Skeletal muscle tissue (tissue), 4 donors: Measurements from ENCODE around the gene ZDHHC17. TPM values are rescaled to one million over a fixed set of nuclear protein-coding genes. Genes with fewer than 3 reads are reported as not detected.
A peak's percentile ranks its signal among the peaks of the same experiment; 100 is the strongest.
"Not testable (repeated sequence)": the region's sequence is repeated elsewhere in the genome, so short reads cannot be mapped to it uniquely, and the experiment has no call there.

Experiments
- H3K27ac ChIP-seq: one replicate; pipeline ENCODE4 v1.7.0; 2013; ENCODE audit warnings: mild to moderate bottlenecking, low read depth, low read length, inconsistent platforms
- H3K27me3 ChIP-seq, 3 donors: one replicate each; pipeline ENCODE4 v1.7.0; 2013; ENCODE audit warnings: low read length in 3 of 3; ENCODE audit not compliant: control insufficient read depth in 3 of 3, insufficient read depth in 3 of 3
- H3K36me3 ChIP-seq, 3 donors: one replicate each; pipeline ENCODE4 v1.7.0; 2013; ENCODE audit warnings: low read length in 3 of 3; ENCODE audit not compliant: control insufficient read depth in 3 of 3, insufficient read depth in 3 of 3
- H3K4me1 ChIP-seq, 3 donors: one replicate each; pipeline ENCODE4 v1.7.0; 2013; ENCODE audit warnings: low read length in 3 of 3, mild to moderate bottlenecking in 3 of 3; ENCODE audit not compliant: control insufficient read depth in 3 of 3, insufficient read depth in 3 of 3
- H3K4me3 ChIP-seq, 3 donors: one replicate each; pipeline ENCODE4 v1.7.0; 2013; ENCODE audit warnings: low read length in 3 of 3
- H3K9ac ChIP-seq, 3 donors: one replicate each; pipeline ENCODE4 v1.7.0; 2013; ENCODE audit warnings: low read length in 3 of 3, mild to moderate bottlenecking in 3 of 3, moderate library complexity in 2 of 3, low read depth in 1 of 3
- H3K9me3 ChIP-seq, 3 donors: one replicate each; pipeline ENCODE4 v1.7.0; 2013; ENCODE audit warnings: low read length in 3 of 3; ENCODE audit not compliant: control insufficient read depth in 3 of 3
- total RNA-seq: library from RNA; depleted of rRNA; stranded (reverse); fragments of >200 nt; gene quantifications from one replicate; pipeline ENCODE4 v1.2.3, GENCODE V29; 2014
- donor health status: Osteomylitis.

ZDHHC17 gene
- total RNA-seq, 1 donor from 2014 or later: 123 TPM

GRCh38 chr12:76765598-76765997 lies 1.7 kb downstream of the ZDHHC17 start:
- H3K4me1 ChIP-seq: peaks cover 12 to 28% (median 16%) of the 10 kb centered on the region in 3 donors
- peak overlapping the region in 2 of 3 donors; percentile 98 for H3K9ac ChIP-seq
- H3K4me3 ChIP-seq: peak overlapping the region in 2 of 3 donors; percentile 97 to 99
- no peaks in the 10 kb centered on the region for H3K36me3 ChIP-seq
- no peaks in the 10 kb centered on the region for H3K9me3 ChIP-seq
- peak overlapping the region; percentile 98 for H3K27ac ChIP-seq
- no peaks in the 10 kb centered on the region for H3K27me3 ChIP-seq

GRCh38 chr12:76766161-76766560 lies 2.2 kb downstream of the ZDHHC17 start:
- no peaks in the 10 kb centered on the region for H3K36me3 ChIP-seq
- H3K9ac ChIP-seq: no peak overlapping the region
- no peak overlapping the region for H3K27ac ChIP-seq
- H3K4me3 ChIP-seq: no peak overlapping the region
- H3K9me3 ChIP-seq: no peaks in the 10 kb centered on the region
- H3K4me1 ChIP-seq: peaks cover 12 to 28% (median 16%) of the 10 kb centered on the region in 3 donors
- no peaks in the 10 kb centered on the region for H3K27me3 ChIP-seq

- peaks cover 12 to 24% (median 16%) of the 10 kb centered on the region in 3 donors for H3K4me1 ChIP-seq
- no peak overlapping the region for H3K9ac ChIP-seq
- no peaks in the 10 kb centered on the region for H3K36me3 ChIP-seq
- H3K27me3 ChIP-seq: no peaks in the 10 kb centered on the region
- H3K9me3 ChIP-seq: no peaks in the 10 kb centered on the region
- no peak overlapping the region for H3K27ac ChIP-seq
- H3K4me3 ChIP-seq: no peak overlapping the region
Measured at GRCh38 chr12:76768576-76768975, 4.7 kb downstream of the ZDHHC17 start.

GRCh38 chr12:76777765-76778216 lies 13.9 kb downstream of the ZDHHC17 start:
- Histone ChIP-seq H3K9ac (no peak overlapping the region), H3K9me3 (no peaks in the 10 kb centered on the region), H3K27ac (peak overlapping the region; percentile 49), H3K4me1 (peaks cover 25 to 35% (median 26%) of the 10 kb centered on the region in 3 donors), H3K27me3 (no peaks in the 10 kb centered on the region), H3K36me3 (no peaks in the 10 kb centered on the region), H3K4me3 (no peak overlapping the region)

- no peak overlapping the region for H3K9ac ChIP-seq
- H3K36me3 ChIP-seq: no peaks in the 10 kb centered on the region
- H3K4me3 ChIP-seq: no peak overlapping the region
- peaks cover 25 to 36% (median 26%) of the 10 kb centered on the region in 3 donors for H3K4me1 ChIP-seq
- peak overlapping the region; percentile 49 for H3K27ac ChIP-seq
- no peaks in the 10 kb centered on the region for H3K9me3 ChIP-seq
- H3K27me3 ChIP-seq: no peaks in the 10 kb centered on the region
Measured at GRCh38 chr12:76778364-76778763, 14.4 kb downstream of the ZDHHC17 start.

GRCh38 chr12:76779310-76779709 lies 15.4 kb downstream of the ZDHHC17 start:
- peaks cover 25 to 41% (median 30%) of the 10 kb centered on the region in 3 donors for H3K4me1 ChIP-seq

GRCh38 chr12:76781321-76781720 lies 17.4 kb downstream of the ZDHHC17 start:
- peaks cover 25 to 45% (median 37%) of the 10 kb centered on the region in 3 donors for H3K4me1 ChIP-seq

More at GRCh38 chr12:76779310-76779709, 15.4 kb downstream of the ZDHHC17 start:
- H3K27me3 ChIP-seq, H3K4me3 ChIP-seq, H3K9me3 ChIP-seq, H3K9ac ChIP-seq, H3K36me3 ChIP-seq, H3K27ac ChIP-seq: not testable (repeated sequence)

GRCh38 chr12:76782526-76782925 lies 18.6 kb downstream of the ZDHHC17 start:
- no peaks in the 10 kb centered on the region for H3K36me3 ChIP-seq
- H3K27me3 ChIP-seq: no peaks in the 10 kb centered on the region
- H3K27ac ChIP-seq: no peak overlapping the region
- peaks cover 20 to 40% (median 33%) of the 10 kb centered on the region in 3 donors for H3K4me1 ChIP-seq
- no peak overlapping the region for H3K9ac ChIP-seq
- no peak overlapping the region for H3K4me3 ChIP-seq
- H3K9me3 ChIP-seq: no peaks in the 10 kb centered on the region

More at GRCh38 chr12:76781321-76781720, 17.4 kb downstream of the ZDHHC17 start:
- Histone ChIP-seq H3K36me3 (no peaks in the 10 kb centered on the region), H3K4me3 (no peak overlapping the region), H3K27me3 (no peaks in the 10 kb centered on the region), H3K9me3 (no peaks in the 10 kb centered on the region), H3K9ac (no peak overlapping the region), H3K27ac (no peak overlapping the region)

- H3K9ac ChIP-seq: no peak overlapping the region
- H3K4me3 ChIP-seq: peak overlapping the region in 2 of 3 donors; percentile 8 to 45
- no peaks in the 10 kb centered on the region for H3K9me3 ChIP-seq
- H3K36me3 ChIP-seq: no peaks in the 10 kb centered on the region
- H3K27me3 ChIP-seq: no peaks in the 10 kb centered on the region
- H3K4me1 ChIP-seq: peaks cover 13 to 26% (median 21%) of the 10 kb centered on the region in 3 donors
- no peak overlapping the region for H3K27ac ChIP-seq
Measured at GRCh38 chr12:76784600-76785051, 20.7 kb downstream of the ZDHHC17 start.

- Histone ChIP-seq H3K27me3 (no peaks in the 10 kb centered on the region), H3K4me1 (peaks cover 13 to 26% (median 21%) of the 10 kb centered on the region in 3 donors), H3K36me3 (no peaks in the 10 kb centered on the region), H3K9ac (no peak overlapping the region), H3K27ac (no peak overlapping the region), H3K4me3 (no peak overlapping the region), H3K9me3 (no peaks in the 10 kb centered on the region)
Measured at GRCh38 chr12:76785407-76785806, 21.5 kb downstream of the ZDHHC17 start.
